Measurements from ENCODE around the gene TENT4A. TPM values are rescaled to one million over a fixed set of nuclear protein-coding genes. Genes with fewer than 3 reads are reported as not detected.

TENT4A gene
- total and polyA plus RNA-seq, 7 experiments from 2014 or later, result 1.6 to 61.4 (median 50.7) TPM

- no peaks in the 10 kb centered on the region for H3K4me1 ChIP-seq (ENCODE audit: control insufficient read depth in 2 of 2, insufficient read depth in 2 of 2, low read length in 2 of 2)
- no peaks in the 10 kb centered on the region for H3K27me3 ChIP-seq (ENCODE audit: control insufficient read depth in 2 of 2, insufficient read depth in 2 of 2, low read length in 2 of 2)
- no peaks in the 10 kb centered on the region for H3K36me3 Mint-ChIP-seq
- H3K4me3 Mint-ChIP-seq, result no peak overlapping the region
- intact Hi-C loops (cut with micrococcal nuclease), result no loop called here
- peaks cover 0 to 27% (median 5%) of the 10 kb centered on the region in 5 donors for H3K27me3 Mint-ChIP-seq
- no peaks in the 10 kb centered on the region for H3K36me3 ChIP-seq (ENCODE audit: control insufficient read depth in 2 of 3, insufficient read depth in 3 of 3, low read length in 3 of 3)
- no peak for DNase-seq
- H3K4me3 ChIP-seq (ENCODE audit: low read length), result no peak overlapping the region
- H3K27ac ChIP-seq (ENCODE audit: low read depth, low read length), result no peak overlapping the region
- peak; percentile 61 for ATAC-seq
- CTCF ChIA-PET, result no interaction called here
- H3K27ac Mint-ChIP-seq, result no peak overlapping the region
- H3K4me1 Mint-ChIP-seq, result peaks cover 0 to 6% (median 2%) of the 10 kb centered on the region in 7 donors
- POLR2A ChIA-PET, result no interaction called here
- no peaks in the 10 kb centered on the region for H3K9me3 ChIP-seq (ENCODE audit: control insufficient read depth in 2 of 3, low read length in 3 of 3)
- no peaks in the 10 kb centered on the region for H3K9me3 Mint-ChIP-seq
Observed at GRCh38 chr5:6780802-6781391, 67.7 kb downstream of the TENT4A start.

DNA sequence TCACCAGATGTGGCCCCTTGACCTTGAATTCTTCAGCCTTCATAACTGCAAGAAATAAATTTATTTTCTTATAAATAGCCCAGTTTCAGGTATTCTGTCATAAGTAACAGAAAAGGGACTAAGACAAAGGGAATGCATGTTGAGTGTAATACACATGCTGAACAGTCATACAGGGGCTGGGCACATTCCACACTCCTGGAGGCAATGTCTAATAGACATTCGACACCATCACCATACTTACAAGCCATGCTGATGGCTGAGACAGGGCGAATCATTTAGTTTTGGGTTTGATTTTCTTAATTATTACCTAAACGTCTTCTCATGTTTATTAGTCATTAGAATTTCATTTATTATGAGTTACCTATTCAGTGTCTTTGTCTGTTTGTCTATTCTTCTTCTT is 68.5 kb downstream of the TENT4A start:
- CTCF ChIA-PET, result interaction anchor here (0.6 kb wide), 1 partner anchor 15 kb away, joined by 3 read pairs; no protein-coding TSS in a partner anchor
- ATAC-seq, result no peak
- POLR2A ChIA-PET, result no interaction called here

DNA sequence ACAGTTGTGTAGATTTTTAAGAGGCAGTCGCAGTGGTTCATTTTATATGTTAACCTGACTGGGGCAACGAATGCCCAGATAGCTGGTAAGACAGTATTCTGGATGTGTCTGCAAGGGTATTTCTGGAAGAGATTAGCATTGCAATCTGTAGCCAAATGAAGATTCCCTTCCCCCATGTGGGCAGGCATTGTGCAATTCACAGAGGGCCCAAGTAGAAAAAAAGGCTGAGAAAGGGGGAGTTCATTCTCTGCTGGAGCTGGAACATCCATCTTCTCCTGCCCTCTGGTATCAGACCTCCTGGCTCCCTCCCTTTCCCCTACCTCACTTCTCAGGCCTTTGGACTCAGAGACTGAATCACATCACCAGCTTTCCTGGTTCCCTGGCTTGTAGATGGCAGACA is 70.6 kb downstream of the TENT4A start:
- Mint-ChIP-seq H3K9me3 (no peaks in the 10 kb centered on the region), H3K36me3 (no peaks in the 10 kb centered on the region), H3K27ac (no peak overlapping the region), H3K4me3 (no peak overlapping the region), H3K27me3 (peaks cover 0 to 17% (median 0%) of the 10 kb centered on the region in 5 donors), H3K4me1 (peaks cover 0 to 7% (median 0%) of the 10 kb centered on the region in 7 donors)
- ChIA-PET CTCF (no interaction called here), POLR2A (no interaction called here)
- no peak for DNase-seq
- no peak overlapping the region for H3K4me3 ChIP-seq (ENCODE audit: low read length)
- H3K36me3 ChIP-seq (ENCODE audit: control insufficient read depth in 2 of 3, insufficient read depth in 3 of 3, low read length in 3 of 3), result no peaks in the 10 kb centered on the region
- H3K27me3 ChIP-seq (ENCODE audit: control insufficient read depth in 2 of 2, insufficient read depth in 2 of 2, low read length in 2 of 2), result no peaks in the 10 kb centered on the region
- no peak overlapping the region for H3K27ac ChIP-seq (ENCODE audit: low read depth, low read length)
- H3K4me1 ChIP-seq (ENCODE audit: control insufficient read depth in 2 of 2, insufficient read depth in 2 of 2, low read length in 2 of 2), result no peaks in the 10 kb centered on the region
- no peak for ATAC-seq
- H3K9me3 ChIP-seq (ENCODE audit: control insufficient read depth in 2 of 3, low read length in 3 of 3), result no peaks in the 10 kb centered on the region
- intact Hi-C loops (cut with micrococcal nuclease), result no loop called here

More for the DNA sequence above, 68.5 kb downstream of the TENT4A start:
- Mint-ChIP-seq H3K4me3 (no peak overlapping the region), H3K27me3 (peaks cover 0 to 24% (median 0%) of the 10 kb centered on the region in 5 donors), H3K27ac (no peak overlapping the region), H3K4me1 (peaks cover 0 to 7% (median 0%) of the 10 kb centered on the region in 7 donors), H3K9me3 (no peaks in the 10 kb centered on the region), H3K36me3 (no peaks in the 10 kb centered on the region)
- Histone ChIP-seq H3K4me3 (ENCODE audit: low read length) (no peak overlapping the region), H3K4me1 (ENCODE audit: control insufficient read depth in 2 of 2, insufficient read depth in 2 of 2, low read length in 2 of 2) (no peaks in the 10 kb centered on the region), H3K9me3 (ENCODE audit: control insufficient read depth in 2 of 3, low read length in 3 of 3) (no peaks in the 10 kb centered on the region), H3K27me3 (ENCODE audit: control insufficient read depth in 2 of 2, insufficient read depth in 2 of 2, low read length in 2 of 2) (no peaks in the 10 kb centered on the region), H3K27ac (ENCODE audit: low read depth, low read length) (no peak overlapping the region), H3K36me3 (ENCODE audit: control insufficient read depth in 2 of 3, insufficient read depth in 3 of 3, low read length in 3 of 3) (no peaks in the 10 kb centered on the region)
- DNase-seq, result no peak
- intact Hi-C loops (cut with micrococcal nuclease), result no loop called here

GRCh38 chr5:6784481-6784880 is 71.2 kb downstream of the TENT4A start:
- Mint-ChIP-seq H3K4me1 (peaks cover 0 to 7% (median 0%) of the 10 kb centered on the region in 7 donors), H3K27me3 (peaks cover 0 to 14% (median 0%) of the 10 kb centered on the region in 5 donors), H3K27ac (no peak overlapping the region), H3K9me3 (no peaks in the 10 kb centered on the region), H3K36me3 (no peaks in the 10 kb centered on the region), H3K4me3 (no peak overlapping the region)
- intact Hi-C loops (cut with micrococcal nuclease), result no loop called here
- no peak for ATAC-seq
- Histone ChIP-seq H3K9me3 (ENCODE audit: control insufficient read depth in 2 of 3, low read length in 3 of 3) (no peaks in the 10 kb centered on the region), H3K27ac (ENCODE audit: low read depth, low read length) (no peak overlapping the region), H3K27me3 (ENCODE audit: control insufficient read depth in 2 of 2, insufficient read depth in 2 of 2, low read length in 2 of 2) (no peaks in the 10 kb centered on the region), H3K36me3 (ENCODE audit: control insufficient read depth in 2 of 3, insufficient read depth in 3 of 3, low read length in 3 of 3) (no peaks in the 10 kb centered on the region), H3K4me1 (ENCODE audit: control insufficient read depth in 2 of 2, insufficient read depth in 2 of 2, low read length in 2 of 2) (no peaks in the 10 kb centered on the region), H3K4me3 (ENCODE audit: low read length) (no peak overlapping the region)
- CTCF ChIA-PET, result no interaction called here
- POLR2A ChIA-PET, result no interaction called here
- no peak for DNase-seq

GRCh38 chr5:6785161-6785860 is 72.1 kb downstream of the TENT4A start:
- Histone ChIP-seq H3K4me3 (ENCODE audit: low read length) (no peak overlapping the region), H3K4me1 (ENCODE audit: control insufficient read depth in 2 of 2, insufficient read depth in 2 of 2, low read length in 2 of 2) (no peaks in the 10 kb centered on the region), H3K27me3 (ENCODE audit: control insufficient read depth in 2 of 2, insufficient read depth in 2 of 2, low read length in 2 of 2) (no peaks in the 10 kb centered on the region), H3K27ac (ENCODE audit: low read depth, low read length) (no peak overlapping the region), H3K9me3 (ENCODE audit: control insufficient read depth in 2 of 3, low read length in 3 of 3) (no peaks in the 10 kb centered on the region), H3K36me3 (ENCODE audit: control insufficient read depth in 2 of 3, insufficient read depth in 3 of 3, low read length in 3 of 3) (no peaks in the 10 kb centered on the region)
- intact Hi-C loops (cut with micrococcal nuclease), result no loop called here
- H3K4me1 Mint-ChIP-seq, result peaks cover 0 to 7% (median 0%) of the 10 kb centered on the region in 7 donors
- ChIA-PET CTCF (no interaction called here), POLR2A (interaction anchor here (0.6 kb wide), 1 partner anchor 344 kb away, joined by 3 read pairs; no protein-coding TSS in a partner anchor)
- DNase-seq, result no peak
- H3K4me3 Mint-ChIP-seq, result no peak overlapping the region
- H3K36me3 Mint-ChIP-seq, result no peaks in the 10 kb centered on the region
- peak overlapping the region in 1 of 9 donors; percentile 1 for H3K27ac Mint-ChIP-seq
- ATAC-seq, result no peak
- peaks cover 0 to 13% (median 4%) of the 10 kb centered on the region in 5 donors for H3K27me3 Mint-ChIP-seq
- no peaks in the 10 kb centered on the region for H3K9me3 Mint-ChIP-seq

DNA sequence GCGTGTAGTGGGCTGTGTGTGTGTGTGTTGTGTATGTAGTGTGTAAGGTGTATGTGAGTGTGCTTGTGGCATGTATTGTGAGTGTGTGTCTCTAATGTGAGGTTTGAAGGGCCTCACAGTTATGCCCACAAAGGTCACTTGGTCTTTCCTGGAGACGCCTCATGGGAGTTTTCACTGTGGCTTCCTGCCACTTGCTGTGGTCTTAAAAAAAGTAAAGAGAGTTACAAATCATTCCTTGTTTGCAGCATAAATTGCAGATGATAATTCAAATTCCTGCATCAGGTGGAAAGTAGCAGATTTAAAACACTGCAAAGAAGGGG is 72.6 kb downstream of the TENT4A start:
- H3K36me3 Mint-ChIP-seq, result no peaks in the 10 kb centered on the region
- no peak overlapping the region for H3K27ac Mint-ChIP-seq
- no peaks in the 10 kb centered on the region for H3K9me3 Mint-ChIP-seq
- no peaks in the 10 kb centered on the region for H3K27me3 ChIP-seq (ENCODE audit: control insufficient read depth in 2 of 2, insufficient read depth in 2 of 2, low read length in 2 of 2)
- no peak for DNase-seq
- H3K36me3 ChIP-seq (ENCODE audit: control insufficient read depth in 2 of 3, insufficient read depth in 3 of 3, low read length in 3 of 3), result no peaks in the 10 kb centered on the region
- no peaks in the 10 kb centered on the region for H3K9me3 ChIP-seq (ENCODE audit: control insufficient read depth in 2 of 3, low read length in 3 of 3)
- H3K4me1 ChIP-seq (ENCODE audit: control insufficient read depth in 2 of 2, insufficient read depth in 2 of 2, low read length in 2 of 2), result no peaks in the 10 kb centered on the region
- intact Hi-C loops (cut with micrococcal nuclease), result no loop called here
- no peak for ATAC-seq
- H3K4me3 Mint-ChIP-seq, result no peak overlapping the region
- H3K4me1 Mint-ChIP-seq, result peaks cover 0 to 7% (median 0%) of the 10 kb centered on the region in 7 donors
- H3K4me3 ChIP-seq (ENCODE audit: low read length), result no peak overlapping the region
- ChIA-PET CTCF (no interaction called here), POLR2A (no interaction called here)
- no peak overlapping the region for H3K27ac ChIP-seq (ENCODE audit: low read depth, low read length)
- peaks cover 0 to 13% (median 4%) of the 10 kb centered on the region in 5 donors for H3K27me3 Mint-ChIP-seq
